Fibroblast of lung (primary cell): ENCODE data around the gene SLC30A10. TPM values are rescaled to one million over a fixed set of nuclear protein-coding genes. Genes with fewer than 3 reads are reported as not detected.
"Not testable (repeated sequence)": the region's sequence is repeated elsewhere in the genome, so short reads cannot be mapped to it uniquely, and the experiment has no call there.

ENCODE experiments used
- DNase-seq, 2 donors: peaks; one replicate each; pipeline versions ENCODE4 v3.0.0 to v3.0.0-alpha.2; 2010; ENCODE audit warnings: low read depth in 2 of 2
- H2AFZ ChIP-seq: 2 replicates; pipeline ENCODE4 v1.5.1; 2012; ENCODE audit warnings: low read length, control low read depth, inconsistent platforms
- H3K27ac ChIP-seq: 2 replicates; pipeline ENCODE4 v1.5.1; 2011; ENCODE audit warnings: low read length, control low read depth; ENCODE audit not compliant: insufficient read depth
- H3K27me3 ChIP-seq: 2 replicates; pipeline ENCODE4 v1.5.1; 2011; ENCODE audit warnings: mild to moderate bottlenecking, low read length; ENCODE audit not compliant: control insufficient read depth, insufficient read depth
- H3K36me3 ChIP-seq: 2 replicates; pipeline ENCODE4 v1.5.1; 2011; ENCODE audit warnings: low read length; ENCODE audit not compliant: control insufficient read depth, insufficient read depth
- H3K4me1 ChIP-seq: 2 replicates; pipeline ENCODE4 v1.5.1; 2011; ENCODE audit warnings: low read length; ENCODE audit not compliant: control insufficient read depth, insufficient read depth; ENCODE audit errors: extremely low read depth
- H3K4me2 ChIP-seq: 2 replicates; pipeline ENCODE4 v1.5.1; 2011; ENCODE audit warnings: low read length, control low read depth; ENCODE audit not compliant: insufficient read depth; ENCODE audit errors: extremely low read depth
- H3K4me3 ChIP-seq, 4 experiments: fragments of 200-600 bp in 1 of 4; sonication (generic) in 1 of 4; replicated peaks in 1 of 4; 2 replicates each; pipeline ENCODE4 v1.5.1; 2011 to 2016; ENCODE audit warnings: low read length in 4 of 4, low read depth in 3 of 4, mild to moderate bottlenecking in 3 of 4, control low read depth in 2 of 4, inconsistent platforms in 1 of 4, mixed read lengths in 1 of 4; ENCODE audit not compliant: insufficient read depth in 1 of 4; ENCODE audit errors: control extremely low read depth in 1 of 4
- H3K79me2 ChIP-seq: 2 replicates; pipeline ENCODE4 v1.5.1; 2012; ENCODE audit warnings: mild to moderate bottlenecking, low read length, inconsistent platforms; ENCODE audit not compliant: control insufficient read depth, insufficient read depth
- H3K9ac ChIP-seq: 2 replicates; pipeline ENCODE4 v1.5.1; 2011; ENCODE audit warnings: mild to moderate bottlenecking, low read length, control low read depth; ENCODE audit not compliant: insufficient read depth
- H3K9me3 ChIP-seq: 2 replicates; pipeline ENCODE4 v1.5.1; 2012; ENCODE audit warnings: low read depth, low read length; ENCODE audit not compliant: control insufficient read depth, insufficient read depth
- H4K20me1 ChIP-seq: 2 replicates; pipeline ENCODE4 v1.5.1; 2011; ENCODE audit warnings: low read length; ENCODE audit not compliant: control insufficient read depth, insufficient read depth; ENCODE audit errors: extremely low read depth
- CTCF ChIP-seq, 2 donors: IDR thresholded peaks in 1 of 2; conservative IDR thresholded peaks in 1 of 2; 1 replicate in 1 of 2; 2 replicates in 1 of 2; pipeline ENCODE4 v1.5.1; 2011 to 2012; ENCODE audit warnings: low read length in 2 of 2, control low read depth in 1 of 2, inconsistent platforms in 1 of 2, low read depth in 1 of 2, mild to moderate bottlenecking in 1 of 2
- EZH2 ChIP-seq: IDR thresholded peaks from 2 replicates; pipeline ENCODE4 v1.5.1; 2012; ENCODE audit warnings: low read length, control low read depth, mild to moderate bottlenecking; ENCODE audit errors: missing control alignments
- polyA plus RNA-seq, 2 donors: library from polyadenylated mRNA; depleted of rRNA in 1 of 2; stranded (reverse) in 1 of 2; unstranded in 1 of 2; fragments of >200 nt; gene quantifications; 2 replicates each; pipeline ENCODE4 v1.2.1, GENCODE V29; 2011 to 2012; ENCODE audit warnings: missing spikeins in 1 of 2
- total RNA-seq: library from RNA; depleted of rRNA; stranded (reverse); fragments of >200 nt; gene quantifications from 2 replicates; pipeline ENCODE4 v1.2.1, GENCODE V29; 2014

SLC30A10 gene
- total and polyA plus RNA-seq, 2 donors (not counting 1 experiment from before 2014, with no cell fraction given) = not detected

GRCh38 chr1:219938706-219939105 lies 10.3 kb upstream of the SLC30A10 start:
- DNase-seq = peak; percentile 23 to 64
- no peaks in the 10 kb centered on the region for H3K36me3 ChIP-seq

GRCh38 chr1:219933763-219934162 lies 5.4 kb upstream of the SLC30A10 start:
- H4K20me1 ChIP-seq, H3K27me3 ChIP-seq, H3K79me2 ChIP-seq, H3K4me3 ChIP-seq, H3K9me3 ChIP-seq, H3K4me1 ChIP-seq, H3K9ac ChIP-seq, H3K4me2 ChIP-seq, DNase-seq, H2AFZ ChIP-seq, H3K36me3 ChIP-seq, H3K27ac ChIP-seq: not testable (repeated sequence)

More at GRCh38 chr1:219938706-219939105, 10.3 kb upstream of the SLC30A10 start:
- Histone ChIP-seq H3K27me3 (no peaks in the 10 kb centered on the region), H3K9me3 (no peaks in the 10 kb centered on the region), H3K79me2 (no peaks in the 10 kb centered on the region), H2AFZ (no peak overlapping the region), H4K20me1 (no peaks in the 10 kb centered on the region), H3K27ac (no peak overlapping the region), H3K4me1 (no peaks in the 10 kb centered on the region), H3K4me2 (no peak overlapping the region), H3K4me3 (no peak overlapping the region), H3K9ac (no peak overlapping the region)
- no peak for TF ChIP-seq CTCF (conservative IDR thresholded peaks at IDR 0.05 in 1 of 2, IDR thresholded peaks at IDR 0.05 in 1 of 2; ENCODE audit: low read depth in 1 of 2, low read length in 2 of 2)
- TF ChIP-seq EZH2 = no peak

GRCh38 chr1:219931033-219931432 lies 2.7 kb upstream of the SLC30A10 start:
- no peaks in the 10 kb centered on the region for H3K9me3 ChIP-seq
- H2AFZ ChIP-seq = no peak overlapping the region
- H4K20me1 ChIP-seq = no peaks in the 10 kb centered on the region
- no peak overlapping the region for H3K27ac ChIP-seq
- H3K4me2 ChIP-seq = no peak overlapping the region
- no peak overlapping the region for H3K4me3 ChIP-seq
- no peaks in the 10 kb centered on the region for H3K36me3 ChIP-seq
- peaks cover 13% of the 10 kb centered on the region for H3K27me3 ChIP-seq
- no peak for TF ChIP-seq CTCF (conservative IDR thresholded peaks at IDR 0.05 in 1 of 2, IDR thresholded peaks at IDR 0.05 in 1 of 2; ENCODE audit: low read depth in 1 of 2, low read length in 2 of 2)
- TF ChIP-seq EZH2 = no peak
- no peaks in the 10 kb centered on the region for H3K79me2 ChIP-seq
- no peaks in the 10 kb centered on the region for H3K4me1 ChIP-seq
- no peak overlapping the region for H3K9ac ChIP-seq
- no peak for DNase-seq
